Heart left ventricle (tissue), 16 donors: ENCODE results near the gene NFKB2. TPM values are rescaled to one million over a fixed set of nuclear protein-coding genes. Genes with fewer than 3 reads are reported as not detected.

ENCODE experiments used
- ATAC-seq, 4 donors: fragments of 200-7000 bp; cut with Tn5 transposase; one replicate each; pipeline ENCODE4 v1.9.1; 2020 to 2022; ENCODE audit warnings: moderate library complexity in 4 of 4, mild to moderate bottlenecking in 3 of 4, moderate number of reproducible peaks in 1 of 4
- DNase-seq, 5 donors: peaks; one replicate each; pipeline ENCODE4 v3.0.0-alpha.2; 2020
- H3K27ac ChIP-seq, 12 donors: fragments of 200-600 bp; sonication (generic) in 4 of 12; one replicate each; pipeline versions ENCODE4 v1.5.0 to v1.8.0; 2016 to 2022; ENCODE audit warnings: mild to moderate bottlenecking in 2 of 12
- H3K27me3 ChIP-seq, 9 donors: fragments of 200-600 bp; sonication (generic) in 2 of 9; one replicate each; pipeline versions ENCODE4 v1.5.1 to v1.8.0; 2016 to 2022; ENCODE audit warnings: mild to moderate bottlenecking in 3 of 9
- H3K36me3 ChIP-seq, 9 donors: fragments of 200-600 bp; sonication (generic) in 2 of 9; one replicate each; pipeline versions ENCODE4 v1.5.0 to v1.8.0; 2018 to 2022; ENCODE audit warnings: mild to moderate bottlenecking in 2 of 9
- H3K4me1 ChIP-seq, 12 donors: fragments of 200-600 bp; sonication (generic) in 4 of 12; one replicate each; pipeline versions ENCODE4 v1.5.0 to v1.8.0; 2016 to 2022; ENCODE audit warnings: mild to moderate bottlenecking in 3 of 12
- H3K4me3 ChIP-seq, 12 donors: fragments of 200-600 bp; sonication (generic) in 4 of 12; one replicate each; pipeline versions ENCODE4 v1.5.0 to v1.8.0; 2017 to 2022; ENCODE audit warnings: mild to moderate bottlenecking in 9 of 12, moderate library complexity in 4 of 12
- H3K9me3 ChIP-seq, 12 donors: fragments of 200-600 bp; sonication (generic) in 4 of 12; one replicate each; pipeline versions ENCODE4 v1.5.0 to v1.8.0; 2016 to 2022; ENCODE audit warnings: mild to moderate bottlenecking in 1 of 12
- POLR2A ChIP-seq, 2 donors: fragments of 450-650 bp; IDR thresholded peaks; one replicate each; pipeline ENCODE4 v1.6.1; 2017; ENCODE audit warnings: antibody characterized with exemption in 2 of 2, mild to moderate bottlenecking in 2 of 2, moderate library complexity in 2 of 2
- WGBS, 4 donors: extraction: QIAGEN DNeasy Blood & Tissue Kit in 2 of 4; methylation state at CpG; one replicate each; pipeline versions ENCODE4 v1.1.5 to v1.1.7; 2013 to 2018; 5-methylcytosine and 5-hydroxymethylcytosine counted together
- intact Hi-C, 10 donors: fragments of 100-400 bp; cut with DNase I; formaldehyde crosslinking; loops; one replicate each; pipeline versions ENCODE4 v1.11.1 to v1.14.2; 2022
- long read RNA-seq, 3 donors: library from polyadenylated mRNA; unstranded; transcript quantifications; one replicate each; pipeline ENCODE4 v2.0.0, GENCODE V29; 2020 to 2021
- polyA plus RNA-seq, 2 donors: library from polyadenylated mRNA; stranded (reverse); fragments of 200-250 nt; gene quantifications; one replicate each; pipeline ENCODE4 v1.2.3, GENCODE V29; 2013
- total RNA-seq, 9 donors: library from RNA; depleted of rRNA in 2 of 9; stranded (reverse); fragments of >200 nt in 2 of 9; fragmentation: NEBNext Ultra II Directional in 3 of 9; extraction: Animal tissue kit (Norgen Biotek cat#: 25700) in 3 of 9; gene quantifications; one replicate each; pipeline versions ENCODE4 v1.1.0 to v1.2.4, GENCODE V29; 2016 to 2023
- TF ChIP-seq, protein P1 (sequence below), 12 donors: fragments of 200-600 bp; sonication (generic) in 4 of 12; IDR thresholded peaks; one replicate each; pipeline versions ENCODE4 v1.5.0 to v1.8.0; 2018 to 2022; ENCODE audit warnings: antibody characterized with exemption in 12 of 12, mild to moderate bottlenecking in 5 of 12
- donor health status: ischemic (EF 13 %, LVEDD 7.1; RV severe dilation, severe dysfunction).
- donor health status: healthy with polysubstance abuse.
- donor health status: DM: no; HTN: yes; CAD: no.
- donor health status: DM: no; HTN: no; CAD: no.
- donor health status: ischemic (EF 25% LVEDD 6.9; RV normal size, moderate dysfunction).
- donor health status: ischemic (EF 25% LVEDD 5.7; RV mildly dilated, moderate dysfunction).
- donor health status: healthy.
- donor health status: DM: yes; HTN: yes; CAD: no.
- donor health status: ischemic (EF 35%, LVEDD 5.7; RV mildly dilated, moderate dysfunction).
- donor health status: nonischemic (EF 11% LVEDD 7.7; RV severe dilation, severe dysfunction).
- donor health status: DM: yes; HTN: yes; CAD: no.
- donor health status: PGD.
- donor health status: ischemic (EF 29% LVEDD 5.4; RV normal size, mild dysfunction).
- donor health status: nonischemic (EF 23%, LVEDD 6.1; RV moderate dilation, normal function).

The NFKB2 gene
- total RNA-seq, result 10 to 100 TPM in 8 of 9 donors, 1 to 10 TPM in 1; 9.6 to 50.4 (median 17.2) TPM
- 10 to 100 TPM in 1 of 2 donors, 1 to 10 TPM in 1; 9.6 to 20.1 TPM for polyA plus RNA-seq
- long read RNA-seq, donor 1, partial matches to known transcripts, result 8 of 14 reads
- long read RNA-seq, donor 1, other reads (novel, unspliced or antisense), result 4 of 14 reads
- long read RNA-seq, donor 2, partial matches to known transcripts, result 7 of 11 reads
- long read RNA-seq, donor 2, other reads (novel, unspliced or antisense), result 2 of 11 reads
- long read RNA-seq, donor 3, partial matches to known transcripts, result 8 of 21 reads
- long read RNA-seq, donor 3, other reads (novel, unspliced or antisense), result 11 of 21 reads

DNA sequence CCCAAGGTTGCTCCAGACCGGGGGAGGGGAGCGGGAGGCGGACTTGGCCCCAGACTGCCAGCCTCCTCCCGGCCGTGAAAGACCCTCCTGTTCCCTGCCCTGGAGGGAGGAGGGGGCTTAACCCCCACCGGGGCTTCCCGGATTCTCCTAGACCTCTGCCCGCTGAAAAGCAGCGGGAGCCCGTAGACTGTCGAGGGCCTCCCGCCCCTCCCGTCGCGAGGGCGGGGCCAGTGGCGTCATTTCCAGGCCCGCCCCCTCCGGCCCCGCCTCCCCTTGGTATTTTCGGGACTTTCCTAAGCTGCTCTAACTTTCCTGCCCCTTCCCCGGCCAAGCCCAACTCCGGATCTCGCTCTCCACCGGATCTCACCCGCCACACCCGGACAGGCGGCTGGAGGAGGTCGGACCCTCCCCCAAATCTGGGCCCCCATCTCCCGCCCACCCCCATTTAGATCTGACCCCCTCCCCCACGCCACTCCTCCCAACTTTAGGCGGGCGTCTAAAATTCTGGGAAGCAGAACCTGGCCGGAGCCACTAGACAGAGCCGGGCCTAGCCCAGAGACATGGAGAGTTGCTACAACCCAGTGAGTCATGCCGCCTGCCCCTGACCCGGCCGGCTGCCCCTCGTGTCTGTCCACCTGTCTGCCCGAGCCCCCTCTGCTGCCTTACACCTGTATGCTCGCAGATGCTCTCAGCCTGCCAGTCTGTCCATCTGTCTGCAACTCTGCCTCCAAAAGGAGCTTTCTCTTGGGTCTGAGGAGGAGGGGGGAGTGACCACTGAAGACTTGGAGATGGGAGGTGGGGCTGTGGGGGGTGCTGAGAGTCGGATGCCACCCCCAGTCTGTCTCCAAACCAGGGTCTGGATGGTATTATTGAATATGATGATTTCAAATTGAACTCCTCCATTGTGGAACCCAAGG, at the start of gene NFKB2:
TSS of gene NFKB2 (plus strand) at position 306 of the 917 bp plus-strand sequence. CDS start at position 561, 255 bp downstream.
- H3K4me1 ChIP-seq, result peaks cover 3 to 53% (median 33%) of the 10 kb centered on the region in 12 donors
- H3K36me3 ChIP-seq, result peaks cover 0 to 39% (median 5%) of the 10 kb centered on the region in 9 donors
- peak within 1 kb of the TSS; percentile 50 to 91 (median 75) for H3K4me3 ChIP-seq
- H3K27me3 ChIP-seq, result no peaks in the 10 kb centered on the region
- intact Hi-C loops, result loop anchor here in 9 of 10 donors (2.0 to 10.0 kb wide), 10 partner anchors 25 to 228 kb away; partner anchors contain the start of genes FBXL15 (in 3 of the 9) and ELOVL3 (in 1 of the 9)
- WGBS, 4 donors, result 1% methylated on average over 22 to 42 of the region's 42 CpGs
- peak within 1 kb of the TSS; percentile 89 to 99 (median 96) for H3K27ac ChIP-seq
- ATAC-seq (peak; percentile 67 to 82 (median 68)), DNase-seq (peak; percentile 88 to 93 (median 91))
- TF ChIP-seq, protein P1, sequence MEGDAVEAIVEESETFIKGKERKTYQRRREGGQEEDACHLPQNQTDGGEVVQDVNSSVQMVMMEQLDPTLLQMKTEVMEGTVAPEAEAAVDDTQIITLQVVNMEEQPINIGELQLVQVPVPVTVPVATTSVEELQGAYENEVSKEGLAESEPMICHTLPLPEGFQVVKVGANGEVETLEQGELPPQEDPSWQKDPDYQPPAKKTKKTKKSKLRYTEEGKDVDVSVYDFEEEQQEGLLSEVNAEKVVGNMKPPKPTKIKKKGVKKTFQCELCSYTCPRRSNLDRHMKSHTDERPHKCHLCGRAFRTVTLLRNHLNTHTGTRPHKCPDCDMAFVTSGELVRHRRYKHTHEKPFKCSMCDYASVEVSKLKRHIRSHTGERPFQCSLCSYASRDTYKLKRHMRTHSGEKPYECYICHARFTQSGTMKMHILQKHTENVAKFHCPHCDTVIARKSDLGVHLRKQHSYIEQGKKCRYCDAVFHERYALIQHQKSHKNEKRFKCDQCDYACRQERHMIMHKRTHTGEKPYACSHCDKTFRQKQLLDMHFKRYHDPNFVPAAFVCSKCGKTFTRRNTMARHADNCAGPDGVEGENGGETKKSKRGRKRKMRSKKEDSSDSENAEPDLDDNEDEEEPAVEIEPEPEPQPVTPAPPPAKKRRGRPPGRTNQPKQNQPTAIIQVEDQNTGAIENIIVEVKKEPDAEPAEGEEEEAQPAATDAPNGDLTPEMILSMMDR (IDR thresholded peaks at IDR 0.05), result no peak
- TF ChIP-seq POLR2A (IDR thresholded peaks at IDR 0.05), result peak in 1 of 2 donors; percentile 70
- no peaks in the 10 kb centered on the region for H3K9me3 ChIP-seq

DNA sequence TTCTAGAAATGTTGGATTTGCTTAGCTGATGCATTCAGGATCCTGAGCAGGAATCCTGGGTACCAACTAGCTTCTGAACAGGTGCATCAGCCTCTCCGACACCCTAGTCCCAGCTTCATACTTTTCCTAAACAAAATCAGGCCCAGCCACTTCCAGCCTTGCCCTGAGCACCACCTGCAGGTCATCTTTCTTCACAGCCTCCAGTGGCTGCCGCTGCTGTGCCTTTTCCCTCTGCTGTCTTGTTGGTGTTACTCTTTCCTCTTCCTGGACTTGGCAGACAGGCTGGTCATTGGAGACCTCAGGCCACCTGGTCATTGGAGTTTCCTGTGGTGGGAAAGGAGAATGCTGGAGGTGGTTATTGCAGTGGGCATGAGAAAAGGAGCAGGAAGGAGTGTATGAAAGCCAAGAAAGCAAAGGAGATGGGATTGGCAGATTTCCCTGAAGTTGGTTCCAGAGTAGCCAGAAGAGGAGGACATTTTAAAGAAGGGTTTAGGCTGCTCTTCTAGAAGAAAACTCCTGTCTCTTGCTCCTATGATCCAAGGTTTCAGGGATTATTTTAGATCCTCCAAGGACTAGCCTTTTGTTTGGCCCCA, 48.2 kb upstream of the NFKB2 start:
- no peaks in the 10 kb centered on the region for H3K9me3 ChIP-seq
- intact Hi-C loops, result loop anchor here in 4 of 10 donors (1.0 to 5.0 kb wide), 3 partner anchors 118 to 180 kb away; no protein-coding TSS in a partner anchor
- no peak overlapping the region for H3K4me3 ChIP-seq
- 30 to 58% (median 42%) methylated on average over 2 of the region's 2 CpGs for WGBS, 4 donors
- H3K4me1 ChIP-seq, result peaks cover 0 to 16% (median 7%) of the 10 kb centered on the region in 12 donors
- H3K27me3 ChIP-seq, result no peaks in the 10 kb centered on the region
- ATAC-seq (peak; percentile 17 to 77 (median 75)), DNase-seq (peak in 4 of 5 donors; percentile 27 to 40 (median 32))
- no peak overlapping the region for H3K27ac ChIP-seq
- no peak for TF ChIP-seq POLR2A (IDR thresholded peaks at IDR 0.05)
- TF ChIP-seq, protein P1 (IDR thresholded peaks at IDR 0.05), result peak; percentile 38 to 74 (median 61)
- H3K36me3 ChIP-seq, result peaks cover 0 to 80% (median 45%) of the 10 kb centered on the region in 9 donors

DNA sequence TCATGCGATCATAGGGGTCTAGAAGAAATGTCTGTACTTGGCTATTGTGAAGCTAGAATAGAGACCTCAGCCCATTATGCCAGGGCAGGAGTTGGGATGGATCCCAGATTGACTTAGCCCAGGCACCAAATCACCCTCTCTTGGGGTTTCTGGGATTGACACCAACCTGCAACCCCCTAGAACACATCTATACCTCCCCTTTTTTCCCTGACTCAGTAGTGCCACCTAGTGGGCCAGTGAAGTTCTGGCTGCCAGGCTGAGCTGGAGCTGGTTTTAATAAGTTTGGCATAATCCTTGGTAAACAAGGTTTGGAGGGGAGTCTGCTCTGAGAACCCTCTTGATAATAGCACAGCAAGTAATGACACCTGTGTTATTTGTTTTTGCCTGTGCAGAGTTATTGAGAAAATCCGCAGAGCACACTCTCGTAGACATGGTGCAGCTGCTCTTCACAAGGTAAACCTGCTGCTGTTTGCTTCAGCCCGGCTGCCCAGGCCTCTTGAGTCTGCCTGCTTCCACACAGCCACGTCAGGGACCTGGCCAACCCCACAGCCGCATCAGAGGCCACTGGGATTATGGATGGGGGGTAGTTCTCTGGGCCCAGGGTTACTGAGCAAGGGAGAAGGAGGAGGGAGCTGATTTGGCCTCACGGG, 43.3 kb upstream of the NFKB2 start:
- Histone ChIP-seq H3K27me3 (no peaks in the 10 kb centered on the region), H3K36me3 (peaks cover 0 to 94% (median 60%) of the 10 kb centered on the region in 9 donors), H3K4me1 (peaks cover 0 to 7% (median 0%) of the 10 kb centered on the region in 12 donors), H3K27ac (no peak overlapping the region), H3K9me3 (no peaks in the 10 kb centered on the region), H3K4me3 (no peak overlapping the region)
- peak in 3 of 4 donors; percentile 54 to 72 (median 68) for ATAC-seq
- peak in 4 of 5 donors; percentile 35 to 50 (median 46) for DNase-seq
- WGBS, 4 donors, result 79 to 97% (median 80%) methylated on average over 3 to 7 of the region's 7 CpGs
- intact Hi-C loops, result loop anchor here (1.0 to 5.0 kb wide), 6 partner anchors 121 to 185 kb away; no protein-coding TSS in a partner anchor
- TF ChIP-seq, protein P1 (IDR thresholded peaks at IDR 0.05), result peak; percentile 80 to 95 (median 90)
- TF ChIP-seq POLR2A (IDR thresholded peaks at IDR 0.05), result no peak
